Testis (tissue), 3 donors: ENCODE data around the gene BSN. TPM values are rescaled to one million over a fixed set of nuclear protein-coding genes. Genes with fewer than 3 reads are reported as not detected.

Source experiments
- DNase-seq: peaks from one replicate; pipeline ENCODE4 v3.0.0-alpha.2; 2019
- H3K27ac ChIP-seq, 2 donors: fragments of 200-600 bp; sonication (generic); one replicate each; pipeline ENCODE4 v1.5.1; 2019
- H3K27me3 ChIP-seq: fragments of 200-600 bp; sonication (generic); one replicate; pipeline ENCODE4 v1.5.1; 2019
- H3K36me3 ChIP-seq: fragments of 200-600 bp; sonication (generic); one replicate; pipeline ENCODE4 v1.5.1; 2017; ENCODE audit warnings: low read depth; ENCODE audit errors: missing control alignments
- H3K4me1 ChIP-seq: fragments of 200-600 bp; sonication (generic); one replicate; pipeline ENCODE4 v1.5.1; 2019
- H3K4me3 ChIP-seq, 2 donors: fragments of 200-600 bp; sonication (generic); one replicate each; pipeline ENCODE4 v1.5.1; 2017 to 2019
- H3K9me3 ChIP-seq: fragments of 200-600 bp; sonication (generic); one replicate; pipeline ENCODE4 v1.5.1; 2017
- POLR2A ChIP-seq: fragments of 450-650 bp; IDR thresholded peaks from one replicate; pipeline ENCODE4 v1.6.1; 2017; ENCODE audit warnings: antibody characterized with exemption, mild to moderate bottlenecking, moderate library complexity
- WGBS, 2 donors: methylation state at CpG; one replicate each; pipeline ENCODE4 v1.1.5; 2018; 5-methylcytosine and 5-hydroxymethylcytosine counted together
- intact Hi-C: fragments of 100-400 bp; cut with DNase I; formaldehyde crosslinking; loops from one replicate; pipeline ENCODE4 v1.15.1; 2023; ENCODE audit warnings: low total_unique reads
- polyA plus RNA-seq: library from polyadenylated mRNA; stranded (reverse); fragments of 350-450 nt; fragmentation: Illumina TruSeq; extraction: RNeasy Lipid Tissue Mini Kit (QIAGEN cat#74804); gene quantifications from one replicate; pipeline ENCODE4 v1.2.3, GENCODE V29; 2014; ENCODE audit warnings: low read depth, low replicate concordance; ENCODE audit not compliant: insufficient read depth
- total RNA-seq, 2 donors: library from RNA; depleted of rRNA; stranded (reverse); fragments of >200 nt; gene quantifications; one replicate each; pipeline ENCODE4 v1.2.3, GENCODE V29; 2016
- TF ChIP-seq, protein P1 (sequence below), 3 experiments: fragments of 450-650 bp in 2 of 3; fragments of 200-600 bp in 1 of 3; sonication (generic) in 1 of 3; IDR thresholded peaks; one replicate each; pipeline ENCODE4 v1.5.1; 2016 to 2019; ENCODE audit warnings: antibody characterized with exemption in 3 of 3, mild to moderate bottlenecking in 2 of 3, moderate library complexity in 1 of 3

BSN gene
- total and polyA plus RNA-seq, 3 donors from 2014 or later = 9.9 to 25.3 (median 18.9) TPM

DNA sequence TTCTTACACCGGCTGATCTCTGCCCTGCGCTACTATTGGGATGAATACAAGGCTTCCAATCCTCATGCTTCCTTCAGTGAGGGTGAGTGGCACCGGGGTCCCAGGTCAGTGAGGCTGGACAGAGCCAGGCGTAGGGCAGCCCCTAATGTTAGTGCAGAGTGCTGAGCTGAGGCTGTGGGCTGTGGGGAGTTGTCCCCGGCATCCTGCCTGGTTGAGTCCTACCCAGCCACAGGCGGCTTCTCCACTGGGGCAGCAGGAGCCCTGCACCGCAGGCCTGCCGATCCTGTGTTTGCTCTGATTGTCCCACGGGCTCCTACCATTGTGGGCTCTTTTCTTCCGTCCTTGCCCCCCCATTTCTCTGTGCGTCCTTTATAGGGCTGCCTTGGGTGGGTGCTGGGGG is 148.4 kb downstream of the BSN start:
- TF ChIP-seq, protein P1, sequence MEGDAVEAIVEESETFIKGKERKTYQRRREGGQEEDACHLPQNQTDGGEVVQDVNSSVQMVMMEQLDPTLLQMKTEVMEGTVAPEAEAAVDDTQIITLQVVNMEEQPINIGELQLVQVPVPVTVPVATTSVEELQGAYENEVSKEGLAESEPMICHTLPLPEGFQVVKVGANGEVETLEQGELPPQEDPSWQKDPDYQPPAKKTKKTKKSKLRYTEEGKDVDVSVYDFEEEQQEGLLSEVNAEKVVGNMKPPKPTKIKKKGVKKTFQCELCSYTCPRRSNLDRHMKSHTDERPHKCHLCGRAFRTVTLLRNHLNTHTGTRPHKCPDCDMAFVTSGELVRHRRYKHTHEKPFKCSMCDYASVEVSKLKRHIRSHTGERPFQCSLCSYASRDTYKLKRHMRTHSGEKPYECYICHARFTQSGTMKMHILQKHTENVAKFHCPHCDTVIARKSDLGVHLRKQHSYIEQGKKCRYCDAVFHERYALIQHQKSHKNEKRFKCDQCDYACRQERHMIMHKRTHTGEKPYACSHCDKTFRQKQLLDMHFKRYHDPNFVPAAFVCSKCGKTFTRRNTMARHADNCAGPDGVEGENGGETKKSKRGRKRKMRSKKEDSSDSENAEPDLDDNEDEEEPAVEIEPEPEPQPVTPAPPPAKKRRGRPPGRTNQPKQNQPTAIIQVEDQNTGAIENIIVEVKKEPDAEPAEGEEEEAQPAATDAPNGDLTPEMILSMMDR (IDR thresholded peaks at IDR 0.05) = no peak
- no peak for TF ChIP-seq POLR2A
- WGBS, 2 donors = 93 to 96% methylated on average over 11 of the region's 11 CpGs
- Histone ChIP-seq H3K4me1 (no peaks in the 10 kb centered on the region), H3K27me3 (no peaks in the 10 kb centered on the region), H3K27ac (no peak overlapping the region), H3K4me3 (no peak overlapping the region), H3K36me3 (no peaks in the 10 kb centered on the region), H3K9me3 (no peaks in the 10 kb centered on the region)
- intact Hi-C loops = no loop called here
- no peak for DNase-seq

DNA sequence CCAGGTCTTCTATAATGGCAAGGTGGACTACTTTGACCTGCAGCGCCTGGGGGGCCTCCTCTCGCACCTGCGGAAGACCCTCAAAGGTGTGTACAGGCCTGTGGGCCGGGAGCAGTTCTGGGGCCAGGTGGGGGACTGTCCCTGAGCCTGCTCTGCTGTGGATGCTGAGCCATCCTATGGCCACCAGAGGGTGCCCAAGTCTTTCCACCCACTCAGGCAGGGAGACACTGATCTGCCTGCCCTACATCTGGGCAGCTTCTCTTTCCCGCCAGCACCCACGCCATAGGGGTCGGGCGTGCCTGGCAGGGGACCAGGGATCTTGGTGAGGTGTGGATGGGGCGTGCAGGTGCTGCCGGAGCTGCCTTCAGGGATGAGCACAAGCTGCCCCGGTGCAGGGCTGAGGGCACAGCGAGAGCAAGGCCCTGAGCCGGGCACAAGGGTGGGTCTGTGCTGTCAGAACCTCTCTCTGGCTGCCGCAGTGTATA is 149.2 kb downstream of the BSN start:
- H3K36me3 ChIP-seq = no peaks in the 10 kb centered on the region
- intact Hi-C loops = no loop called here
- H3K4me3 ChIP-seq = no peak overlapping the region
- 56 to 78% methylated on average over 9 to 13 of the region's 14 CpGs for WGBS, 2 donors
- H3K27me3 ChIP-seq = no peaks in the 10 kb centered on the region
- H3K27ac ChIP-seq = no peak overlapping the region
- H3K9me3 ChIP-seq = no peaks in the 10 kb centered on the region
- DNase-seq = peak; percentile 73
- H3K4me1 ChIP-seq = no peaks in the 10 kb centered on the region
- no peak for TF ChIP-seq POLR2A
- TF ChIP-seq, protein P1 (IDR thresholded peaks at IDR 0.05) = peak; percentile 60 to 73 (median 69)

DNA sequence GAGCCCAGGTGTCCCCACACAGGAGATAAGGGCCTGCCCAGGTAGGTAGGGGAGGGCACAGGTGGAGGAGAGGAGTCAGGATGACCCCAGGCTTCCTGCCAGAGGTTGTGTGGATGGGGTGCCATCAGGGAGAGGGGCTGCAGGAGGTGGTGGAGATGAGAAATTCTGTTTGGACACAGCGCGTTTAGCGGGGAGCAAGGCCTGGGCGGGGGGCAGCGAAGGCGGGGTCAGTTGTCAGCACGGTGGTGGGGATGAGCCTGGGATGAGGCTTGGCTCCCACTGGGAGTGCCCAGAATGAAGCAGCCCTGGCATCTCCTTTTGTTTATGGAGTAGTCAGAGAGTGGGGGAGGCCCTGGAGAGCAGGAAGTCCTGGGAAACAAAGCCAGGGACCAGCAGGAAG is 149.7 kb downstream of the BSN start:
- Histone ChIP-seq H3K36me3 (no peaks in the 10 kb centered on the region), H3K9me3 (no peaks in the 10 kb centered on the region), H3K4me1 (no peaks in the 10 kb centered on the region), H3K27ac (no peak overlapping the region), H3K27me3 (no peaks in the 10 kb centered on the region), H3K4me3 (no peak overlapping the region)
- intact Hi-C loops = no loop called here
- no peak for DNase-seq
- 86 to 93% methylated on average over 7 of the region's 7 CpGs for WGBS, 2 donors
- TF ChIP-seq POLR2A = no peak
- TF ChIP-seq, protein P1 (IDR thresholded peaks at IDR 0.05) = no peak

DNA sequence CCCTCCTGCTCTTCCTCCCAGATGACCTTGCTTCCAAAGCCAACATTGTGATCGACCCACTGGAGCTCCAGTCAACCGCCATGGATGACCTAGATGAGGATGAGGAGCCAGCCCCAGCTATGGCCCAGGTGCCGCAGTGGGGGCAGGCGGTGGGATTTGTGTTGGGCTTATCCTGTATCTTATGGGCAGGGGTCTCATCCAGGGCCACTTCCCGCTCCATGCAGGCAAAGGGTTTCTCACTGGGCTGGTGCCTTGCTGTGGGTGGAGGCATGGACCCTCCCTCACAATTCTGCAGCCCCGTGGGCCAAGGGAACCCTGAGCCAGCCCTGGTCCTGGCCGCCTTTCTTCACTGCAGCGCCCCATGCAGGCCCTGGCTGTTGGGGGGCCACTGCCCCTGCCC is 150.4 kb downstream of the BSN start:
- no peak for TF ChIP-seq POLR2A
- TF ChIP-seq, protein P1 (IDR thresholded peaks at IDR 0.05) = no peak
- Histone ChIP-seq H3K36me3 (no peaks in the 10 kb centered on the region), H3K27ac (no peak overlapping the region), H3K4me1 (no peaks in the 10 kb centered on the region), H3K27me3 (no peaks in the 10 kb centered on the region), H3K9me3 (no peaks in the 10 kb centered on the region), H3K4me3 (no peak overlapping the region)
- intact Hi-C loops = no loop called here
- DNase-seq = no peak
- 88 to 93% methylated on average over 5 to 8 of the region's 8 CpGs for WGBS, 2 donors

DNA sequence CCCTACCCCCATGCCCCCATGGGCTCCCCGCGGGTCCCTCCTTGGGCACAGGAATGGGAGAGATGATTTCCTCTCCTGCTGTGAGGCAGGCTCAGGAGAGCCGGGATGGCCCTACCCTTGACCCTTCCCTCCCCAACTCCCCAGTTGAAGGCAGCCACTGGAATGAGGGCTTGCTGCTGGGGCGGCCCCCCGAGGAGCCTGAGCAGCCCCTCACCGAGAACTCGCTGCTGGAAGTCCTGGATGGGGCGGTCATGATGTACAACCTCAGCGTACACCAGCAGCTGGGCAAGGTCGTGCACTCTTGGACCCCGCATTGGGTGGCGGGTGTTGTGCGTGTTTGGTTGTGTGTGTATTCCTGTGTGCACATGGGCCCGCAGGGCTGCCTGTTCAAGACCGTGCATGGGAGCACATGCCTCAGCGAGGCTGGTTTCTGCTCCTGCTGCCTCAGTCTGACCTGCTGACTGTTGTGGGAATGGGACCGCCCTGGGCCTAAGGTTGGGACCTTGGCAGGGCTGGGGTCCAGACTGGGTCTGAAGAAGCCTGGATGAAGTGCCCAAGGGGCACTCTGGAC is 151.2 kb downstream of the BSN start:
- Histone ChIP-seq H3K27me3 (no peaks in the 10 kb centered on the region), H3K4me3 (no peak overlapping the region), H3K36me3 (no peaks in the 10 kb centered on the region), H3K4me1 (no peaks in the 10 kb centered on the region), H3K27ac (no peak overlapping the region), H3K9me3 (no peaks in the 10 kb centered on the region)
- intact Hi-C loops = no loop called here
- WGBS, 2 donors = 85 to 89% methylated on average over 4 to 15 of the region's 17 CpGs
- no peak for TF ChIP-seq POLR2A
- TF ChIP-seq, protein P1 (IDR thresholded peaks at IDR 0.05) = no peak
- DNase-seq = no peak
